GM19099 (cell line): ENCODE results near the gene PLCL1.

Source experiments
- POLR2A ChIP-seq: IDR thresholded peaks from 3 replicates; pipeline ENCODE4 v1.6.1; 2011; ENCODE audit warnings: low read depth; ENCODE audit not compliant: insufficient read length; ENCODE audit errors: extremely low read depth

Gene PLCL1

DNA sequence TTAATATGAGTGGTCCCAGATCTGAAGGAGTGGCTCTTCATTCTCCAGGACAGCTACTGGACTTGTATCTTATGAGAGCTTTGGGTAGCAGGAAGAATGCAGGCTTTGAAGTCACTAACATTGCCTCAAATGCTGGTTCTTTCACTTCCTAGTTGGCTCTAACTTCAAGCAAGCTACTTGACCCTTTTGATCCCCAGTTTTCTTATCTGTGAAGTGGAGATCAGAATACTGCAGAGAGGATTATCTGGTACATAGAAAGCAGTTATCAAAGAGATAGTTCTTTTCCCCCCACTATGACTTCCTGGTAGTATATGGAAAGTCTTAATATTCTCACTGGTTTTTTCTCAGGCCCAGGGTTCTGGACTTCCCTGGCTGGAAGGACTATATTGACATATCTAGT lies 3.4 kb upstream of the PLCL1 start:
- TF ChIP-seq POLR2A, result no peak

DNA sequence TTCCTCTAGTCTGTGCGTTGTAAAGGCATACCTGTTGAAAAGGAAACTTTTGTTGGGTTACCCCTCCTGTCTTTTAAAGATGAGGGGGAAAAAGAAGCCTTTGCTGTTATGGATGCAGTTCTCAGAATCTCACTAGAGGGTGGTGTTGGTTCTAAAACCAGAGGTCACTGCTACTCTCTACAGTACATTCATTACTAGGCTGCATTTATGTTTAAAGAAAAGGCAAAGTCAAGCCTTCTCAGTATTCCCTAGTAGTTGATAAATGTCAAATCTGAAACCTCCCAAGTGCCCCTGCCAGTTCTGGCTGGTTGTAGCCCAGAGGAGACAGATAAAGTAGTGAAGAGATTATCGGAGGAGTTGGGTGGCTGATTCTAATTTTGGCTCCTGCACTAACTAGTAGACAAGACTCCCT lies 1.4 kb upstream of the PLCL1 start:
- TF ChIP-seq POLR2A, result no peak

DNA sequence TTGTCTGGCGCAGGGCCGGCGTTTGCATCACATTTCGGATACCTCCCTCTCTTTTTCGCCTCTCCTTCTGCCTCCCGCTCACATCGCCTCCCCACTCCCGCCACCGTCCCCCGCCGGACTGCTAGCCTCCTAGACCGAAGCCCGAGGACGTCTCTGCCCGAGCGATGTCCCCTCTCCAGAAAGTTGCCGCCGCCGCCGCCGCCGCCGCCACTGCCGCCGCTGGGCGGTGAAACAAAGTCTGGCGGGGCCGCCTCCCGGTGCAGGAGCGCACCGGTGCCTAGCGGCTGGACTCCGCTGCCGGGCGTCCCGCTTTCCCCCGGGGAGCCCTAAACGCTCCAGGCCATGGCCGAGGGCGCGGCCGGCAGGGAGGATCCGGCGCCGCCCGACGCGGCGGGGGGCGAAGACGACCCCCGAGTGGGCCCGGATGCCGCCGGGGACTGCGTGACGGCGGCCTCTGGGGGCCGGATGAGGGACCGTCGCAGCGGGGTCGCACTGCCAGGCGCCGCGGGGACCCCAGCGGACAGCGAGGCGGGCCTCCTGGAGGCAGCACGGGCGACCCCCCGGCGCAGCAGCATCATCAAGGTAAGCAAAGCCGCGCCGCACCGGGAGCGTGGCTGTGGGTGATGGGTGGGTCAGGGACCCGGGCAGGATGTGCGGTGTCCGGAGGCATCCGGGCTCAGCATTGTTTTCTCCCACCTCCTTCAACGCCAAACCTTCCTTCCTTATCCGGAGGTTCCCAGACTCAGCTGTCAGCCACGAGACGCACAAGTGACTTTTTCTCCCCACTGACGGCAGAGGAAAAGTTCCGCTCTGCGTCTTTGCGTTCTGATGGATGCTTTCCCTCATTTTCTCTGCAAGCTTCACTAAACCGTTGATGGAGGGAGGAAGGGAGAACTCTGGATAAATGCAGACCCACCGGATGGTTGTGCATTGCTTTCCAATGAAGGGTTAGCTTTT lies 643 bp downstream of the PLCL1 start:
- no peak for TF ChIP-seq POLR2A

DNA sequence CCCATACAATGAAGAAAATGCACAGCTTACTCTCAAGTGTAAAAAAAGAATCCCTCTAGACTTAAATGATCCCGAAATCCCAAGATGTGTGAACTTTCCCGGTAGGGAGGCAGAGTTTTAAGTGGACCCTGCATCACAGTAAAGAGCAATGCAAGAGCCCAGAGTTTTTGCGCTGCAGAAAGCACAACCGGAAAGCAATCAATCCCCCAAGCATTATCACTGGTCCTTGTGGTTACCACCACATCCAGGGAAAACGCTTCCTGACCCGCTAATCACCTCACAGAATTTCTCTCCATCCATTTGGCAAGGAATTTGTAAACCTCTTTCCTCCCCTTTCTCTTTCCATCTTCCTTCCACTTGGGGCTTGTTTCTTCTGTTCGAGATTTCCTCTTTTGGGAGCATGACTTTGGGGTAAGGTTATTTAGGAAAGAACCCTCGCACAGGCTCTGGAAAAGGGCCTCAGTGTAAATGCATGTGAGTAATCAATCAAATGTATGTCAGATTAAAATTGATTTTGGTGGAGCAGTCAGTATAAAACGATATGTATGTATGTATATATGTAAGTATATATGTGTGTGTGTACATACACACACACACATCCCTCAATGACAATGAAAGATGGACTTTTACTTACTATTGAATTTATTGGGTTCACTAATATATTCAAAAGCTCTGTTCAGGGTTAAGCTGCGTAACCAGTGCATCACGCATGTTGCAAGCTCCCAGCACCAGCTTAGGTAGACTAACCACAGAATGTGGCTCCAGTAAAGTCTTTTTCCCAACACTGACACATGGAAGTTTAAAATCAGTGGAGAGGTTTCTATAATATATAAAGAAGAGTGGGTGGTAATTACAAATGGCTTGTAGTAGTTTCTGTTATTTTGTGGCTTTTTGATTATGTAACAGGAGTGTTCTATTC lies 1.6 kb downstream of the PLCL1 start:
- TF ChIP-seq POLR2A, result no peak

DNA sequence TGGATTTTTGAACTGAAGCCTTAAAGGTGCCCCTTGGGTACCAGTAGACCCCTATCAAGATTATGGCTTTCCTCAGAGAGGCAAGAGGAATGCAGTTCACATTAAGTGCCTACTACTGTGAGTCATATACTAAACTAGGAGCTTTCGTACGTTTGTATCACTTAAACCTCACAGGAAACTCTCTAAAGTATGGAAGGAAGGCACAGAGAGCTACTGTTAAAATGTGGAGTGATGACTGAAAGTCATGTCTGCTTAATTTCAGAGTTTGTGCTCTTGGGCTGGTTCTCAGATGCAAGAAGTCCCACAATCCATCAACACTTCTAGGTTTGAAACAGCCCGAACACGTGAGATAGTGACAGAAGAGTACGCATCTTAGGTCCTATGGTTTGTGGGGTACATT lies 4.7 kb downstream of the PLCL1 start:
- TF ChIP-seq POLR2A, result no peak

GRCh38 chr2:197810016-197810415 lies 5.6 kb downstream of the PLCL1 start:
- TF ChIP-seq POLR2A, result no peak

- TF ChIP-seq POLR2A, result no peak
Observed at GRCh38 chr2:197810491-197810890, 6.1 kb downstream of the PLCL1 start.

DNA sequence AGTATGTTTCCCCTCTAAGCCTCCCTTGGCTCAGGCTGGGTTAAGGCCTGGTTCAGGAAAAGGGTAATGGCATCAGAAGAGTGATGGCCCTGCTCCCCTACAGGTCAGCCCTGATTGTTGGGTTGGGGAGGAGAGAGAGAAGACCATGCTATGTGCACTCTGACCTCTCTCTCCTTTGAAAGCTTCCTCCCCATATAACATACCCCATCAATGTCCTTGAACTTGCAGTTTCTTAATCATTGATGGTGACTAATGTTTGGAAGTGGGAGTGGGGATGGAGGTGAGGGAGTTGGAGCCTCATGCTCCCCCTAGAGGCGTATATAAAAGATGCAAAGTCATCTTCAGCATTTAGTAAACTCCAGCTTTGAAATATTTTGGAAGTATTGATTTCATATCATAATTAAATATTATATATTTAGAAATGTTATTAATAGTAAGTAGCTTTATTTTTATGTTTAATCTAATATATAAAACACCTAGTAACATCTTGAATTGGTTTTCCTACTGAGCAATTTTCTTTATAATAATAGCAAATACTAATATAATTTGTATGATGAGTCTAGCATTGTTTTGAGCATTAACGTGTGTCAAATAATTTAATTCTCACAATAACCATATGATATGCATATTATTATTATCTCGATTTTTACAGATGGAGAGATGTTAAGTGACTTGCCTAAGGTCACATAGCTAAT lies 8.8 kb downstream of the PLCL1 start:
- TF ChIP-seq POLR2A, result no peak

DNA sequence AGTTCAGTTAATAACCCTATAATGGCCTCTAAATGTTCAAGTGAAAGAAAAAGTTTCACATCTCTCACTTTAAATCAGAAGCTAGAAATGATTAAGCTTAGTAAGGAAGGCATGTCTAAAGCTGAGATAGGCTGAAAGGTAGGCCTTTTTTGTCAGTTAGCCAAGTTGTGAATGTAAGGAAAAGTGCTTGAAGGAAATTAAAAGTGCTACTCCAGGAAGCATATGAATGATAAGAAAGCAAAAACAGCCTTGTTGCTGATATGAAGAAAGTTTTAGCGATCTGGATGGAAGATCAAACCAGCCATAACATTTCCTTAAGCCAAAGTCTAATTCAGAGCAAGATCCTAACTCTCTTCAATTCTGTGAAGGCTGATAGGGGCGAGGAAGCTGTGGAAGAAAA lies 10.1 kb downstream of the PLCL1 start:
- TF ChIP-seq POLR2A, result no peak

GRCh38 chr2:197821550-197822289 lies 17.3 kb downstream of the PLCL1 start:
- no peak for TF ChIP-seq POLR2A

GRCh38 chr2:197822333-197822732 lies 17.9 kb downstream of the PLCL1 start:
- no peak for TF ChIP-seq POLR2A

GRCh38 chr2:197827618-197828017 lies 23.2 kb downstream of the PLCL1 start:
- TF ChIP-seq POLR2A, result no peak

GRCh38 chr2:197828464-197829135 lies 24.2 kb downstream of the PLCL1 start:
- TF ChIP-seq POLR2A, result no peak

DNA sequence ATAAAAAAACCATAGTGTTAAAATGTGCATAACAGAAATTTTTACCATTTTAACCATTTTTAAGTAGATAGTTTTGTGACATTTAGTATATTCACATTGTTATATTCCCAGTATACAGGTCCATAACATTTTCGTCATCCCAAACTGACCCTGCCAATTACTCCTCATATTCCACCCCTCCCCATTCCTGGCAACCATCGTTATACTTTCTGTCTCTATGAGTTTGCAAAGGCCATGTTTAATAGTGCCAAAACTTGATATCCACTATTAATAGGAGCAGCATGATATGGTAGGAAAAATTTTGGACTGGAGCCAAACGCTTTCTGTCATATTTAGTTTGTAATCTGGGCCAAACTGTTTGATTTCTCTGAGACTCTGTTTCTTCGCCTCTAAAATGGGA lies 30.9 kb downstream of the PLCL1 start:
- no peak for TF ChIP-seq POLR2A
